Activated T-cell treated with anti-CD3 and anti-CD28 coated beads for 1 hour (primary cell): ENCODE measurements around the gene OOSP3.
"Not testable (repeated sequence)": the region's sequence is repeated elsewhere in the genome, so short reads cannot be mapped to it uniquely, and the experiment has no call there.

Source experiments
- DNase-seq: peaks from one replicate; pipeline ENCODE4 v3.0.0-alpha.2; 2020; ENCODE audit warnings: low read depth

Gene OOSP3

DNA sequence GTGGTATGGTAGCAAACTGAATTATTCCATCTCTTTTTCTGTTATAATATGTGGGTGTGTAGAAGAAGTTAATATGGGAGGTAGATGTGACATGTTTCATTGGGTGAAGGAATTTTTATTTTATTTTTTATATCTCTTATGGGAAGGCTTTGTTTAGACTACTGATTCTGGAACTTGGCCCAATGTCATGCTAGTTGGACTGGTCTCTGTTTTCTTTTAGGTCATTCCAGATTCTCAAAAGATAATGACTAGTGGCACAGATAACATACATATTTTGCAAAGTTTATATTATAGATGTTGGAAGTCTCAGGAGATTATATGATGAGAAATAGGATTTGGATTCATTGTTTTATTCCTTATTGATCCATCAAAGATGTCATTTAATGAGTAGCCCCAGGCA, 1.3 kb upstream of the OOSP3 start:
- no peak for DNase-seq

DNA sequence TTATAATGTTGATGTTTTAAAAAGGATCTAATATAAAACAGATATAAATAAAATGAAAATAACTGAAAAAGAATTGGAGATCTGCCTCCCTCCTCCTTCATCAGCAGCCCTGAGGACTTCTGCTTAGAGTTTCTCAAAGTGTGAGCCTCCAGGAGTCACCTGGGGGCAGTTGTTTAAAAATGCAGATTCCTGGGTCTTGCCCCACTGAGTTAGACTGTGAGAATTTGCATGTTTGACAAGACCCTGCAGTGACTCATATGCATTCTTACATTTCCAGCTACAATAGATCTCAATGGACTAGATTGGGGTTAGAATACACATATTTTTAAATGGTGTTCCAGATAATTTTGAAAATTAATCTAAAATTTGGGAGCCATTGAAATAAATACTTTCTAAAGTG, 798 bp upstream of the OOSP3 start:
- no peak for DNase-seq

DNA sequence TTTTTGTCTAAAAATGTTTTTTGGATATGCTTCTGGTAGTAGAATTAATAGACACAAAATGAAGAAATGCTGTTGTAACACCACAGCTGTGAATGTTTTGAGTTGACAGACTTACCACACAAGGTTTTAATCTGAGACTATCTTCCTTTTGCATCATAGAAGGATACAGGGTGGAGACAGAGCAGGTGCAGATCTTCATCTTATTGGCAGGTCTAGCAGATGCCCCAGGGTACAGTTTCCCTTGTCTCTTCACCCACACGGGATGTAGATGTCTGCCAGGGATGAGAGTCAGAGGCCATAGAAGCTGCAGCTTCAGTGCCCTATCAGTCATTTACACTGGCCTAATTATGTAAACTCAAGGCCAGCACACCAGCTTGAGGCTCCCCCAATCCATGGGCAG, 985 bp downstream of the OOSP3 start:
- DNase-seq: no peak

DNA sequence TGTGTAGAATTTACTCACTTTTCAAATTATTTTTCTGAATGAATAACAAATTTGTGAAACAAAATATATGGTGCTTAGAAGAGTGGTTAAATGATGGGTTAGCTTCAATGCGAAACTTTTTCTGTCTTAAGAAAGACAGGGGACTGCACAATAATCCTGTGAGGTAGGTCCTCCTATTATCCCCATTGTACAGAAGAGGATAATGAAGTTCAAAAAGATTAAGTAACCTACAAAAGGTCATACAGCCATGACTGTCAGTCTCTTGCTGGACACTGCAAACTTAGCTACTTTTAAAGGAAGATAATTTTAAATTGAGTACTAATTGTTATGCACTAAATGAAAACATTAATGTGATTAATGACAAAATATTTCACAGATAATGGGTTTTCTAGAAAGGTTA, 5.0 kb downstream of the OOSP3 start:
- DNase-seq: no peak

DNA sequence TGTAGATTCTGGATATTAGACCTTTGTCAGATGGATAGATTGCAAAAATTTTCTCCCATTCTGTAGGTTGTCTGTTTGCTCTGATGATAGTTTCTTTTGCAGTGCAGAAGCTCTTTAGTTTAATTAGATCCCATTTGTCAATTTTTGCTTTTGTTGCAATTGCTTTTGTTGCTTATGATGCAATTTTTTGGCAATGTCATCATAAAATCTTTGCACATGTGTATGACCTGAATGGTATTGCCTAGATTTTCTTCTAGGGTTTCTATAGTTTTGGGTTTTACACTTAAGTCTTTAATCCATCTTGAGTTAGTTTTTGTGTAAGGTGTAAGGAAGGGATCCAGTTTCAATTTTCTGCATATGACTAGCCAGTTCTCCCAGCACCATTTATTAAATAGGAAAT, 8.6 kb downstream of the OOSP3 start:
- not testable (repeated sequence) for DNase-seq

DNA sequence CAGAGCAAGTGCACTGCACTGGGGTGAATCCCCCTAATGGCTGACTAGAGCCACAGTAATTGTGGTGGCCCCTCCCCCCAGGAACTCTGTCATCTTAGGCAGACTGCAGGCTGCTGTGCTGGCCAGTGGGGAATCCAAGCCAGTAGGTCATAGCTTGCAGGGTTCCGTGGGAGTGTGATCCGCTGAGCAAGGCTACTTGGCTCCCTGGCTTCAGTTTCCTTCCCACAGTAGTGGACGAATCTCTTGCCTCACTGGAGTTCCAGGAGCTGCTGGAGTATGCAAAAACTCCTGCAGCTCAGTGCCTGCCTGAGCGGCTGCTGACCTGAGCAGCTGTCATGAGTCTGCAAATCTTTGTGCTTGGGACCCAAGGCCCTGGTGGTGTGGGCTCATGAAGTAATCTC, 13.2 kb downstream of the OOSP3 start:
- no peak for DNase-seq

DNA sequence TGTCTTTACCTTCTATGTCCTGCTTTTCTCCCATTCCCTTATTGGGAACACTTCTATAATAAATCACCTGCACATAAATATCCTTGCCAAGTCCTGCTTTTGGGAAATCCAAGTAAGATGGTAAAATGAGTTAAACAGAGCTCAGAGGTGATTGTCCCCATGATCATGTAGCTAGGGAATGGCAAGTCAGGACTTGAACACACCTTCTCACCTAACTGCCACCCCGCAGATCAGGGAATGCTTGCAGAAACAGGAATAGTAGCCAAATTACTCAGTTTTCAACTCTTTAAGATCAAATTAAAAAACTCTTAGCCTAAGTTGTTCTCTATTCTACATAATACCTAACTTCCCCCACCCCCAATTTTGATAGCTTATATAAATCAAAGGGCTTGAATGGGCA, 16.0 kb downstream of the OOSP3 start:
- DNase-seq: no peak

DNA sequence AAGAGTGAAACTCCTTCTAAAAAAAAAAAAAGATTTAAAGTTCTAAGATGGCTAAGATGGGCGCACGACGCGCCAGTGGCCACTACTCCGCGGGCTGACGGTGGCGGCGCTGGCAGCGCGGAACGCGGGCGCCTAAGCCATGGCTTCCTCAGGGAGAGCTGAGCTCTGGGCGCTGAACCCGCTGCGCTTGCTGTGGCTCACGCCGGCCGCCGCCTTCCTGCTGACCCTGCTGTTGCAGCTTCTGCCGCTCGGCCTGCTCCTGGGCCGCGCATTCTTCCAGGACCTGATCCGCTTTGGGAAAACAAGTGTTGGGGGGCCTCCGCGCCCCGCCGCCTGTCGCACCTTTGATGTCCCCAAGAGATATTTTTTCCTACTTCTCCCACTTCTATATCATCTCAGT, 19.5 kb downstream of the OOSP3 start:
- no peak for DNase-seq

DNA sequence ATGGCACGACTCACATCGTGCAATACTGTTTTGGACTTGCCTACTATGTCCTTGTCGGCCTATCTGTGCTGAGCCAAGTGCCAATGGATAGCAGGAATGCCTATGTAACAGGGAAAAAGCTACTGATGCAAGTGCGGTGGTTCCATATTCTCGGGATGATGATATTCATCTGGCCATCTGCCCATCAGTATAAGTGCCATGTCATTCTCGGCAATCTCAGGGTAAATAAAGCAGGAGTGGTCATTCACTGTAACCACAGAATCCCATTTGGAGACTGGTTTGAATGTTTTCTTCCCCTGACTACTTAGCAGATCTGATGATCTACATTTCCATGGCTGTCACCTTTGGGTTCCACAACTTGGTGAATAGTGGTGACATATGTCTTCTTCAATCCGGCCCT, 20.1 kb downstream of the OOSP3 start:
- no peak for DNase-seq

DNA sequence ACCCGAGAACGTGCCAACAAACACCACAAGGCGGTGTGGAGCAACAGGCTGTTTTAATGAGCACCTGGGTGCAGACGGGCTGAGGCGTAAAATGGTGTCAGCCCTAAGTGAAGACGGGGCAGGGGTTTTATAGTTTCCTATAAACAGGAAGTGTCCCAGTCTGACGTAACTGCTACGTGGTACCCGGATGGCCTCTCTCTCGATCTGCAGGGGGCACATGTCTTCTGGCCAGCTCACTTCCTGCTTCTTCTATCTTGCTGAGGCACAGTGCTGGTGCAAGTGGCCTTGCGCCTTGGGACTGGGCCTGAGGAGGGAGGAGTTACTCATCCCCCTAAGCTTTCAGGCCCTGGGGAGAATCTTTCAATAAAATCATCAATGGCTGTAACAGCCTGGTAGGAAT, 20.9 kb downstream of the OOSP3 start:
- DNase-seq: no peak

DNA sequence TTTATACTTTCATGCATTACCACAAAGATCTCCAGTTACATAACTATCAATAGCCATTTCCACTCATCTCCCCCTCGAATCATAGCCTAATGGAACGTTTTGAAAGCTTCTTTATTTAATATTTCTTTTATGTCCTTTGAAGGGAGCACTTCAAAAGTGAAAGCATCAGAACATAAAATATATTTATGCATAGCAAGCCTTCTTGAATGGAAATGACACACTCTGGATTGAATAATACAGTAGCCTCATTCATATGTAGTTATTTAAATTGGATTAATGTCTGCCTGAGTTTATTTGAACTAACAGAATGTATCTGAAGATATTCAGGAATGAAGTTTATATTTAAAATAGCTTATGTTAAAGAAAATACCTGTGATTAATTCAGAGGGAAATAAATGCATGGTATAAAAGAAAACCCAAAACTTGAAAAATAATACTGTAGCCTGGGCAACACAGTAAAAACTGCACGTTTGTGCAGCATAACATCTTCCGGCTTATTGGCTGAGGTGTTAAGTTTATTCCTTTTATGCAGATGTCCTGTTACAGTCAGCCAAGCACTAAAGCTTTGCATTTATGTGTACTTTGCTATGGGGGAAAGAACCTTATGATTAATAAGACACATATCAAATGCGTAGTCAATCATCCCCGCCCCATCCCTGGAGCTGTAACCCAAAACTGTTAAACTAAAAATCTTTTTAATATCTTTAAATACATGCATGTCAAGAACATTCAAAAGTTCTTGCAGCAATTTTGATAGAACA, 22.0 kb downstream of the OOSP3 start:
- DNase-seq: no peak

DNA sequence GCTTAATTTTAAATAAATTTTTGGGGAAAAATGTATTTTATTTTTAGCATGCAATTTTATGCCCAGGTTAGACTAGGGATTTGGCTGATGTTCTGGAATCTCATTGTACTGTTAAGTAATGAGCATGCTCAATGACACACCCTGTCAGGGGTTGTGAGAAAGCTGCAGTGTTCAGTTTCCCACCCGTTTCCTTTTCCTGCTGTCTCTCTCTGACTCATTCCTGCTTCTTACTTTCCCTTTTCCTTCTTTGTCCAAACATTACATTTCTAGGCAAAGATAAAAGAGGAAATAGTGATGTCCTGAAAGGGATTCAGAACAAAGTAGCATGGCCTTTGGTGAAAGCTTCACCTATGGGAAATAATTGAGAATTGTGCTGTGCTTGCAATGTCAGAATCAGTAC, 22.7 kb downstream of the OOSP3 start:
- DNase-seq: no peak

DNA sequence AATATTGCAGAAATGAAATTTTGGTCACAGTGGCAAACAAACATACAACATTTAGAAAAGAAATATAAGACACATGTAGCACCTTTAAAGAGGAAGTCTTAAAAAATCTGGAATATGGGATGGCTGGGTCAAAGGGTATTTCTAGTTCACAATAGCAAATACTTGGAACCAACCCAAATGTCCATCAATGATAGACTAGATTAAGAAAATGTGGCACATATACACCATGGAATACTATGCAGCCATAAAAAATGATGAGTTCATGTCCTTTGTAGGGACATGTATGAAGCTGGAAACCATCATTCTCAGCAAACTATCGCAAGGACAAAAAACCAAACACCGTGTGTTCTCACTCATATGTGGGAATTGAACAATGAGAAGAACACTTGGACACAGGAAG, 25.0 kb downstream of the OOSP3 start:
- DNase-seq: not testable (repeated sequence)

DNA sequence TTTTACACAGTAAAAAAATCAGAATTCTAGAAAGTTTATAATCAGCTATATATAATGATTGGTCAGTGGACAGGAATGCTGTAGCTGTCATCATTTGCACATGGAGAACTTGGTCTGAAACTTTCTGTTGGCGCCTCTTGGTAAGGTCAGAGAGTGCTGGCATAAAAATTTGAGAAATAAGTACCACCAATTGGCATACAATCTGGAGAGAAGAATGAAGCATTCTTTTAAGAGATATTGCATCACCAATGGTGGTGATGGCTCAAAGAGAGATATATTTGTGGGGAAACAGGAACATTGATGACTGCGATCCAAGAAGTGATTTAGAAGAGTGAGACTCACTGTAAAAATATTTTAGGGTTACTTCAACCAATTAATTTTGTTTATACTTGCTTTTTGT, 39.9 kb downstream of the OOSP3 start:
- DNase-seq: no peak

DNA sequence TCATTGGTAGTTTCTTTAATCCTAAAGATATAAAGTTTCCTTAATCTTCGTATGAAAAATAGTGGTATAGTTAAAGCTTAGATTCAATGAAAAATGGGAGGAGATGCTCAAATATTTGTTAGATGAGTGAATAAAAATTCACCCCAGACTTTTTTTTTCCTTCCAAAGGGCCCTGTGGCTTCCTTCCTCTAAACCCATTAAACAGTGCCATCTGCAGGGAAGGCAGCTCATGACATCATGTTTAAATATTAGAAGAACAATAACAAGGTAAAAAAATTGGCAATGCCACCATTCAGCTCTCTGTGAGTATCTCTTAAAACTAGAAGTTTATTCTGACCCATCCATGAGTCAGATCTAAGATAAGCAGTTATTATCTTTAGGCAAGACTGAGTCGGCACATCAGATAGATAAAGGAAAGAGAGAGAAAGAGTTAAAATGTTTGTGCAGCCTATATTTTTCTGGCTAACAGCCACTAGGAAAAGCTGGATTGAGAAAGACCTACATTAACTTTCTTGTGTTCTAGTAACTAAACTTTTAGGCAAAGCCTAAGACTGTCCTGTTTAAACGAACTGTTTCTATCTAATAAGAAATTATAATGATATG, 40.5 kb downstream of the OOSP3 start:
- DNase-seq: no peak

DNA sequence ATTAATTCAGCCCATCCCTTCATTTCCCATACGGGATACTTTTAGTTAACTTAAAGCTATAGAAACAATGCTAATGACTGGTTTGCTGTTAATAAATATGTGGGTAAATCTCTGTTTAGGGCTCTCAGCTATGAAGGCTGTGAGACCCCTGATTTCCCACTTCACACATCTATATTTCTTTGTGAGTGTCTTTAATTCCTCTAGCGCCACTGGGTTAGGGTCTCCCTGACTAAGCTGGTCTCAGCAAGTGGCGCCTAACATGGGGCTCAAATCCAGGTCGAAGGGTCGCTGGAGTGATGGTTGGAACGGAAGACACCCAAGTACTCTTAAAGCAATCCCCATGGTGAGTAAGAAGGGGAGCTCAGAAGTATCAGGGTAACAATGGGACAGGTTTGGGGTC, 45.2 kb downstream of the OOSP3 start:
- no peak for DNase-seq

DNA sequence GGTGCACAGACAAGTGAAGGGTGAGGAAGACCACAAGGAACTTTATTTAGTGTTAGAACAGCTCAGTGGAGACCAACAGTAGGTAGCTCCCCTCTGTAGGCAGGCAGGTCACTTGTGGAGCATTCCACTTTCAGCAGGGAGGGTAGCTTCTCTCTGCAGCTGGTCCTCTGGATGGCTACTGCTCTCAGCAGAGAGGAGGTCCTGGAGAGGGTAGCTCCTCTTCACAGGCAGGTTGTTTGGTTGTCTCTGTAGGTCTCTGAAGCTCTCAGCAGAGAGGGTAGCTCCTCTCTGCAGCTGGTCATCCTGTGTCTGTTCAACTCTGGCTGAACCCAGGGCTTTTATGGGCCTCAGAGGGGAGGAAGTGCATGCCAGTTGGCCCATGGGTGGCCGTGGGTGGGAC, 53.1 kb downstream of the OOSP3 start:
- no peak for DNase-seq

DNA sequence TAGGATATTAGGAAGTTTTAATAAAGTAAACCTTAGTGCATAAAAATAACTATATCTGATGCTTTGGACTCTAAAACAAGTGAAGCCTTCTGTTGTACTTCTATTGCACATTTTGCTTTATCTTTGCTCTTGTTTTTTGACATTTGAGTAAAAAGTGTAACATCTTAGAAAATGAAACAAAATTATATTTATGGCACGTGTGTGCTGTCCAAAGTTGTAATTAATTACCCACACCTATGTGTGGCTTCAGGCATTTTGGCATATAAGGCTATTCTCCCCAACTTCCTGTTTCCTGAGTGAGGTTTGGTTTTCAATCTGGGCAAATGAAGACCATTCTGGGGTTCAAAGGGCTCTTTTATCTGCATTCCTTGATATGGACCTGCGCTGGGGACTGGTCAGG, 59.5 kb downstream of the OOSP3 start, which contains the start of gene OOSP1:
TSS of gene OOSP1 (plus strand) at position 301 of the 400 bp plus-strand sequence. CDS start at position 324, 23 bp downstream.
- DNase-seq: no peak

DNA sequence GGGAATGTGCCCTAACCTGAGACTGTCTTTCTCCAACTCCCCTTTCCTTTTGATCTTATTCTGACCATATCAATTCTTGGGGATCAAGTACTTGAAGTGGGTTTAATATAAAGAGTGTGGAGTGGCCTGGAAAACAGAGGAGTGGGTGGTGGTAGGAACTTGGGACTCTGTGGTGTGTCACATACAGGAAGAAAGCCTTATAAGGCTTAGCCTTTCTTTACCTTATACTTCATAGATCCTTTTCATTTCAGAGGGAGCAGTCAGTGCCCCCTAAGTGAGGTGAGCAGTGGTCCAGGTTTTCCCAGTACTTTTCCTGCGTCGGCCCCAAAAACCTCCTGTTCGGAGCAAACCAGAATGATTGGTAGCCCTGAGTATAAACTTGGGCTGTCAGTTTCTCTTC, 60.1 kb downstream of the OOSP3 start:
- no peak for DNase-seq

DNA sequence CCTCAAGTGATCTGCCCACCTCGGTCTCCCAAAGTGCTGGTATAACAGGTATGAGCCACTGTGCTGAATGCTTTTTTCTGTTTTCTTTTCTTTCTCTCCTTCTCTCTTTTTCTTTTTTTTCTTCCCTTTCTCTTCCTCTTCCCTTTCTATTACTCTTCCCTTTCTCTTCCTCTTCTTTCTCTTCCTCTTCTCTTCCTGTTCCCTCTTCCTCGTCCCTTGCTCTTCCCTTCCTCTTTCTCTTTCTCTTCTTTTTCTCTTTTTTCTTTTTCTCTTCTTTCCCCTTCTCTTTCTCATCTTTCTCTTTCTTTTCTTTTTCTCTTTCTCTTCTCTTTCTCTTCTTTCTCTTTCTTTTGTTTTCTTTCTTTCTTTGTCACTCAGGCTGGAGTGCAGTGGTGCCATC, 60.9 kb downstream of the OOSP3 start:
- DNase-seq: no peak

DNA sequence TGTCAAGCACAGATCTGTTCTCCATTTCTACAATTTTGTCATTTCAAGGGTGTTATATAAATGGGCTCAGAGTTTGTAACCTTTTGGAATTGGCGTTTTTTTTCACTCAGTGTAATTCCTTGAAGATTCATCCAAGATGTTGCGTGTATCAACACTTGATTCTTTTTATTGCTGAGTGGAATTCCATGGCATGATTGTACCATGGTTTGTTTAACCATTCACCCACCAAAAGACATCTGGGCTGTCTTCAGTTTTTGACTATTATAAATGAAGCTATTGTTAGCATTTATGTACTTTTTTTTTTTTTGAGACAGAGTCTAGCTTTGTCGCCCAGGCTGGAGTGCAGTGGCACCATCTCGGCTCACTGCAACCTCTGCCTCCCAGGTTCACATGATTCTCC, 62.5 kb downstream of the OOSP3 start:
- DNase-seq: no peak

DNA sequence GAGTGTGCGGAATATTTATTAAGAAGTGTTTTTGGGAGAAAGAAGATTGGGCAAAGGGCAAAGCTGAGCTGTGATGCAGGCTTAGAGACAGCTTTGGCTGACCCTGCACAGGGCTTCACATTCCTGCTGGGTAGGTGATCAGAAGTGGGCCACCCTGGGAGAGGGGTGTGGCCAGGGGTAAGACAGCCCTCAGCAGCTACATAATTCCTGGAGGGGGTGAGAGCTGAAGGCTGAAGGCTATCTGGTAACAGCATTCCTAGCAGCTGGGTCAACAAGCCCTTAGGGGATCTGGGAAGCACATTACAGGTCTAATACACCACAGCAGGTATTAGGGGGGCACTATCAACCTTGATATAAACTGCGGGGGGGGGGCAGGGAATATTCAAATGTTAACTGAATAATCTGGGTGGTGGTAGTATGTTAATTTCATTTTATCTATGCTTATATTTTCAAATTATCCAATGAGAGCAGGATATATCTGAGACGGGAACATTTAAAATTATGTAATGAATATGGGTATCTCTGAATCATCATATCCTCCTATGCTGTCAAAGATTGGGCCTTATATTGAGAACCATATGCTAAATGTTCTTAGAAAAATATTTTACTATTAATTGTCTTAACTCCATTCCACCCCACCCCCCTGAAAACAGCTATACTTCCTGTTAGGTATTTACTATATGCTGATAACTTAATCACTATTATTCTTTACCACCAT, 65.6 kb downstream of the OOSP3 start:
- DNase-seq: no peak

DNA sequence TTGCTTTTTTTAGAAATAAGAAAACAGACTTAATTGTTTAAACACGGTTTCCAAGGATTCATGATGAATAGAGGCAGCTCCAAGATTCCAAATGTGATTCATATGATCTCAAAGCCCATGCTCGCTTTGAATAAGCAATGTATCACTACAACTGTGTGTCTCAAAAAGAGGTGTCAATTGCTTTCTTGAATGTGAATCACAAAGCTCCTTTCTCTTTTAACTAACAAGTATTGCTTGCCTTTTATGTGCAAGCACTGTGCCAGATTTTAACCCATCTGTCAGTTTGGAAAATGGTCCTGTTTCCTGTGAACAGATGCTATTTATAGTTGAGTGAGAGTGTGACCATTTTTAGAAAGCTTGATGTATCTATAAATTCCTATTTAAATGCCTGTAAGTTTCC, 66.1 kb downstream of the OOSP3 start:
- no peak for DNase-seq
